Raji (cell line): ENCODE data around the gene C19orf38.

Experiments
- POLR2A ChIP-seq: IDR thresholded peaks from 2 replicates; pipeline ENCODE4 v1.6.1; 2011; ENCODE audit warnings: low read depth, low read length, control low read depth; ENCODE audit not compliant: insufficient read depth

C19orf38 gene

DNA sequence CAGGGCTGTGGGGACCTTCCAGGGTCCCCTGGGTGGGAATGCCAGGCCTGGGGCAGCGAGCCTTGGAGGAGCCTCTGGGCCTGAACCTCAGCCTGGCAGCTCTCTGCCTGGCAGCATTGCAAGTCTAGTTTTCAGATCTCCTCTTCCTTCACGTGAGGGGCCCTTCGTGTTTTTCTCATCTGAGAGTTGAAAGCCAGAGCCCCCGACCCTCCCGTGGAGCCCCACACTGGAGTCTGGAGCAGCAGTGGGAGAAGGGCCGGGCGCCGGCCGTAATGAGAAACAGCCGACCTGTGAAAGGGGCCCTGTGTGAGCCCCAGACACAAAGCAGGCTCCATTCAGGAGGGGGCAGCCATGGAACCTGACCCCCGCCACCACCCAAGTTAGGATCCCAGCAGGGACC, 31.5 kb upstream of the C19orf38 start:
- no peak for TF ChIP-seq POLR2A

DNA sequence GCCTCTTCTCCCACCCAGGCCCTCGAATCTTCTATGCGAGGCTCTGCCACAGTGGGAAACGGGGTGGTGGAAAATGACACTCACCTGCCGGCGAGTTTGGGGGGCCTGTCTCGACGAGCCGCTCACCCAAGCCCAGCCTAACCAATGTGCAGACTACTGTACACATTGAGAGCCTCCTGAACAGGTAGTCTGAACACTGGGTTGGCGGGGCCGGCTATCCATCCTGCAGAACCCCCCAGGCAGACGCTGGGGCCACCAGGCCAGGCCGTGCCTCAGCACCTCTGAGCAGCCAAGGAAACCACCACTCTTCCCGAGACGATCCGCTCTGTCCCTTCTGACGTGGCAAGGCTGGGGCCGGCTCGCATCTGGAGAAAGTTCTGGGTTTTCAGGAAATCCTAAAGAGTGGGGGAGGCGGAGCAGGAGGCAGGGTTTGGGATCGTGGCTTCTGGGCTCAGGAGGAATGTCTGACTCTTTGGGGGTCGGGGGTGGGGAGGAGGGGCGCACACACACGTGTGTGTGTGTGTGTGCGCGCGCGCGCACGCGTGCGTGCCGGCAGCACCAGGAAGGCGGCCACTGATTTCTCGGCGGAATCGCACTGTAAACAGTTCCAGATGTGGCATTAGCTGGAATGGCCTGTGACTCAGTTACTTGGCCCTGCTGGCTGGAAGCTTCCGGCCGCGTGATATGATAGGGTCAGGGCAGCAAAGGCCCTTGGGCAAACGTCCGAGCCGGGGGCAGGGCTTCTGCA, 30.8 kb upstream of the C19orf38 start:
- TF ChIP-seq POLR2A, result no peak

DNA sequence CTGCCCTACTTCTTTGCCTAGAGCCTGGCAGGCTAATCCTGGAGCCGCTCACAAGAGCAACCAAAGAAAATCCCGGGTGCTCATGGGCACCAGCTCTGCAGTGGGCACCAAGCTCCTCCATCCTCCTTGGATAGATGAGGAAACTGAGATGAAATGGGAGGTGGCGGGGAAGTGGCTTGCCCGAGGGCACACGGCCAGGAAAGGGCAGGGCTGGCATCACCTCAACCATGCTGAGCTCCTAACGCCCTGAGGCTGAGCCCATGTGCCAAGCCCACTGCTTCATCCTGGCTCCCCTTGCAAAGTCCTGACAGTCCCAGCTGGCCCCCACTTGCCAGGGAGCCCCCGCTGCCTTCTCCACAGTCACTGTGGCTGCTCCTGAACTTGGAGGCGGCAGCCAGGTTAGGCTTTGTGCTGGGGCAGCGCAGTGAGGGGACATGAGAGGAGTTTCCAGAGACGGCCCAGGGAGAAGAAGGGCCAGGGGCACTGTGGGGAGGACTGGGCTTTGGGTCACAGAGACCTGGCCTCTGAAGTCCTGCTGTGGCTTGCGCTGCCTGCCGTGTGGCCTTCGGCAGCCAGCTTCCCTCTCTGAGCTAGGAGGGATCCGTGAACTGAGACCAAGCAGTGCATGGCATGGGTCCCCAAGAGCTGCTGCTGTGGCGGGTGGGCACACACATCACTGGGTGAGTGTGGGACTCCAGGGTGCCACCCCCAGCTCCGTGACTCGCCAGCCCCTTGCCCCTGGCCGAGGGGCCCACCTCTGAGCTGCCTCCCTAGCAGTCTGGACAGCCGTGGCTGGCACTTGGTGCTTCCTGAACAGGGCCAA, 29.7 kb upstream of the C19orf38 start:
- no peak for TF ChIP-seq POLR2A

DNA sequence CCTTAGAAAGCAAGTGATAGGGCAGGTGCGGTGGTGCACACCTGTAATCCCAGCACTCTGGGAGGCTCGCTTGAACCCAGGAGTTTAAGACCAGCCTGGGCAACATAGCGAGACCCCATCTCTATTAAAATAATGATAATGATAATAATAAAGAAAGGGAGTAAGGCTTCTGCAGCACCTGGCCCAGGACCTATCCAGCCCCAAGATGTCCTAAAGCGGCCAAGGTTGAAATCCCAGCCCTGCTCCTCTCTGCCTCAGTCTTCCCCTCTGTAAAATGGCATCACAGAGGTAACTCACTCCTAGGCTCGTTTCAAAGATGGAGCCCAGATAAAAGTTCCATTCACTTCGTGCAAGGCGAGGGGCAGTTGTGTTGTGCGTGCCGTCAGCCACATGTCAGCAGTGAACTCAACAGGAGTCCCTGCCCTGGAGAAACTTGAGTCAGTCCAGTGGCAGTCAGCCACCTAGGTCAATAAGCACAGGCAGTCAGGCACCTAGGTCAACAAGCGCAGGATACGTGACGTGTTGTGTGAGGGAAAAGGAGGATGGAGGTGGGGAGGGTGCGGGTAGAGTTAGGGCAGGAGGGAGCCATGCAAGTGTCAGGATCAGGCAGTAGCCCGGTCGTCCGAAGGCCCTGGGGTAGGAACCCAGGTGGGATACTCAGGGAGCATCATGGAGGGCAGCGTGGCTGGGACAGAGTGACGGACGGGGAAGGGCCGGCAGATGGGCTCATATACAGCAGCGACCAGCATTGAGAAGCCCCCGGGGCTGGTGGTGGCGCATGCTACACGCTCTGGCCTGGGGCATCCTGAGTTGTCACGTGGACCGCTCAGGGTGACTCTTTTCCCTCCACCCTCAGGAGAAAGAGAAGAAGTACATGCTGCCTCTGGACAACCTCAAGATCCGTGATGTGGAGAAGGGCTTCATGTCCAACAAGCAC, 28.8 kb upstream of the C19orf38 start:
- no peak for TF ChIP-seq POLR2A

DNA sequence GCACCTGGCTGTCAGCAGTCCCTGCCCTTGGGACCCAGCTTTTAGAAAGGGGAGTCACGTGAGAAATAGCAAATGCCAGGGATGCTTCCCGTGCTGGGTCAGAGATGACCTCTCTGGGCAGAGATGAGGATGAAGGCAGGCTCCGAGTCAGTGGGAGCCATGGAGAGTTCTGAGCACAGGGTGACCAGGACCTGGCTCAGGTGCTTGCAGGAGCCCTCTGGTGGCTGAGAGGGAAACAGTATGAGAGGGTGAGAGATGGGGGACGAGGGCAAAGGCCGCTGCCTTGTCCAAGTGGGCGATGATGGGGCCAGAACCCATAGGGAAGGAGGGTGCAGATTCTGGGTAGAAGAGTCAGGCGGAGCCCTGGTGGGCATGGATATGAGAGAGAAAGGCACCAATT, 28.0 kb upstream of the C19orf38 start:
- no peak for TF ChIP-seq POLR2A

DNA sequence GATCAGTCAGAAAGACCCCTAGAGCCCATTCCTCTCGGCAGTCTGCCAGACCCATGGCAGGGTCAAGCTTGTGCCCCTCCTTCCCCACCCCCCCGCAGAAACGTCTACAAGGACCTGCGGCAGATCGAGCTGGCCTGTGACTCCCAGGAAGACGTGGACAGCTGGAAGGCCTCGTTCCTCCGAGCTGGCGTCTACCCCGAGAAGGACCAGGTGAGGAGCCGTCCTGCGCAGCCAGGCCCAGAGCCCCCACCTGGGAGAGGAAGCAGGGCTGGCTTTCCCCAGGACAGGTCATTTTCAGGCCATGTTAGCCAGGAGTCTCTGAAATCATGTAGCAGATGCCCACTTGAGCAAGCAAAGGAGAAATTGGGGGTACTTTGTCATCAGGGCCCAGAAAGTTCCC, 24.5 kb upstream of the C19orf38 start:
- TF ChIP-seq POLR2A, result no peak

DNA sequence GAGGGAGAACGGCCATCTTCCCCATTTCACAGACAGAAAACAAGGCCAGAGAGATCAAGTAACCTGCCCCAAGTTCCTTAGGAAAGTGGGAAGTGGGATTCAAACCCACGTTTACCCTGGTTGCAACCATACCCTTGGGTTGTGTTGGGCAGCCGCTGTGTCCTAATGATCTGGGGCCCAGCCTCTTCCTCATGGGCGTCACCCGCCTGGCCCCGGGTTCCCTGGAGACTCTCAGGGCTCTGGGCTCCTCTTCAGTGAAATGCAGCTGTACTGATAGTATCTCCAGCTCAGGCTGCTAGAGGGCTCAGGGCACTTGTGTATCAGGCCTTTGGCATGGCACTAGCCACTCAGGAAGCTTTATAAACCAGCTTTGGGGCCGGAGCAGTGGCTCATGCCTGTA, 22.0 kb upstream of the C19orf38 start:
- no peak for TF ChIP-seq POLR2A

DNA sequence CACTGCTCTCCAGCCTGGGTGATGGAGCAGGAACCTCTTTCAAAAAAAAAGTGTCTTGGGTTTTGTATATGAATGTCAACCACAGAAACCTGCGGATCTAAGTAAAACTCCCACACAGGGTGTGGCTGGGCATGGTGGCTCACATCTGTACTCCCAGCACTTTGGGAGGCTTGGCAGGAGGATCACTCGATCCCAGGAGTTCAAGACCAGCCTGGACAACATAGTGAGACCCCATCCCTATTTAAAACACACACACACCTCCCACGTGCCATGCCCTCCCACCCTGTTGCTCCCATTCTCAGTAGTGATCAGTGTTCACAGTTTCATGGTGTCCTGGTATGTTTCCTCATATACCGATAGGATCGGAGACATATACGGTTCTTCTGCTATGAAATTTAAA, 21.4 kb upstream of the C19orf38 start:
- TF ChIP-seq POLR2A, result no peak

DNA sequence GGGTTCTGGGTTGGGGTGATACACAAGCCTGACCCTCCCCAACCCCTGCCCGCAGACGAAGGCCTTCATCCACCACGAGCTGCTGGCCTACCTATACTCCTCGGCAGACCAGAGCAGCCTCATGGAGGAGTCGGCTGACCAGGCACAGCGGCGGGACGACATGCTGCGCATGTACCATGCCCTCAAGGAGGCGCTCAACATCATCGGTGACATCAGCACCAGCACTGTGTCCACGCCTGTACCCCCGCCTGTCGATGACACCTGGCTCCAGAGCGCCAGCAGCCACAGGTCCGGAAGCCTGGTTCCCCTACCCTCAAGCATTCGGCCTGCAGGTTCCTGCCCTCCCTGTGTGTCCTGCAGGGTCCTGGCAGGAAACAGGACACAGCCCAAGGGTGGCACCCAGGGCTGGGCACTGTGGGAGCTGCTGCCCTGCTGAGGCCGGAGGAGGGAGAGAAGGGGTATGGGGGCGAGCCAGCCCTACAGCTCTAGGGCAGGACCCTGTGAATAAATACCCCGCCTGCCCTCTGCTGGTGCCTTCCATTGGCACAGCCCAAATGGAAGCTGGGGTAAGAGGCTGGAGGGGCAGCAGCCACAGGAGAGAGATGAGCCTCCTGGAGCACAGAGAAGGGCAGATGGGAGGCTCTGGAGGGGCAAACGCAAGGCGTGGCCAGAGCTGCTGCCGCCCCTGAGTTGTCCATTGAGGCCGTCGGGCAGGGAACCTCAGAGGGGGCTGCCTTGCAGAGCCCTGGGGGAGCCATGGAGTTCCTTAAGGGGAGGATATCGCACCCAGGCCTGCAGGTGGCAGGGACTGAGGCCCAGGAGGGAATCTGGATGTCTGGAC, 19.0 kb upstream of the C19orf38 start:
- no peak for TF ChIP-seq POLR2A

DNA sequence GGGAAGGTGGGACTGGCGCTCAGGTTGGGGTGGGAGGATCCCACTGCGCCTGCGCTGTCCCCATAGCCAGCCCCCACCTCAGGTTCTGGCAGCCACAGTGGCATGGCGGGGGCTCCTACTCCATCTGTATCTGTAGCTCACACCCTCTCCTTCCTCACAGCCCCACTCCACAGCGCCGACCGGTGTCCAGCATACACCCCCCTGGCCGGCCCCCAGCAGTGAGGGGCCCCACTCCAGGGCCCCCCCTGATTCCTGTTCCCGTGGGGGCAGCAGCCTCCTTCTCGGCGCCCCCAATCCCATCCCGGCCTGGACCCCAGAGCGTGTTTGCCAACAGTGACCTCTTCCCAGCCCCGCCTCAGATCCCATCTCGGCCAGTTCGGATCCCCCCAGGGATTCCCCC, 18.2 kb upstream of the C19orf38 start:
- no peak for TF ChIP-seq POLR2A

DNA sequence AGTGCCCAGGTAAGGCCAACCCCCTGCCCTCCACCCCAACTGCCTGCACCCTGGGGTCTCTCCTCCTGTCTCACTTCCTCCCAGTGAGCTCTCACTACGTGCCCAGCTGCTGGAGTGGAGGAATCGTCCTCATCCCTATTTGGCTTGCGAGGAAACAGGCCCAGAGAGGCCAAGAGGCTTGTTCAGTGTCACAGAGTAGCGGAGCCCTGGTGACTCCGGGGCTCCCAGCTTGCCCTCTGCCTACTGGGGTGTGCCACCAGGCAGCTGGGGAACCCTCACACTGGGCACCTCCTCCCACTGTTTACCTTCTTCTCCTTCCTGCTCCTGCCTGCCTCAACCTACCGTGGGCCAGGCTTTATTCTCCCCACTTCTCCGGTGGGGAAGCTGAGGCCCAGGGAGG, 17.8 kb upstream of the C19orf38 start:
- no peak for TF ChIP-seq POLR2A

DNA sequence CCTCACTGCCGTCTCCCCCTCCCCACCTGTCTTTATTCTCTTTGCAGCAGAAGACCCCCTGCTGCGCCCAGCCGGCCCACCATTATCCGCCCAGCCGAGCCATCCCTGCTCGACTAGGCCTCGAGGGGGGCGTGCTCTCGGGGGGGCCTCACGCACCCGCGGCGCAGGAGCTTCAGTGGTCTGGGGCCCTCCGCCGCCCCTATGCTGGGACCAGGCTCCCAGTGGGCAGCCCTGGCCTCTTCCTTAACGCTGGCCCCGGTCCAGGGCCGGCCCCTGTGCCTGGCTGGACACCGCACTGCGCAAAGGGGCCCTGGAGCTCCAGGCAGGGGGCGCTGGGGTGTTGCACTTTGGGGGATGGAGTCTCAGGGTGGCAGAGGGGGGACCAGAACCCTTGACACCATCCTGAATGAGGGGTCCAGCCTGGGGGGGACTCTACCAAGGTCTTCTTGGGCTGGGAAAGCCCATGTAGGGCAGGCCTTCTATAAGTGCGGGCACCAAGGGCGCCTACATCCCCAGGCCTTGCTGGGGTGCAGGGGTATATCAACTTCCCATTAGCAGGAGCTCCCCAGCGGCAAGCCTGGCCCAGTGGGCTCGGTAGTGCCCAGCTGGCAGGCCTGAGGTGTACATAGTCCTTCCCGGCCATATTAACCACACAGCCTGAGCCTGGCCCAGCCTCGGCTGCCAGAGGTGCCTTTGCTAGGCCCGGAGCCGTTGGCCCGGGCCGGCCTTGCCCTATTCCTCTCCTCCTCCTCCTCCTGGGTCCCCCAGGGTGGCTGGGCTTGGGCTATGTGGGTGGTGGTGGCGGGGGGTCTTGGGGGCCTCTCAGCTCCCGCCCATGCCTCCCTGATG, 17.1 kb upstream of the C19orf38 start:
- TF ChIP-seq POLR2A, result no peak

DNA sequence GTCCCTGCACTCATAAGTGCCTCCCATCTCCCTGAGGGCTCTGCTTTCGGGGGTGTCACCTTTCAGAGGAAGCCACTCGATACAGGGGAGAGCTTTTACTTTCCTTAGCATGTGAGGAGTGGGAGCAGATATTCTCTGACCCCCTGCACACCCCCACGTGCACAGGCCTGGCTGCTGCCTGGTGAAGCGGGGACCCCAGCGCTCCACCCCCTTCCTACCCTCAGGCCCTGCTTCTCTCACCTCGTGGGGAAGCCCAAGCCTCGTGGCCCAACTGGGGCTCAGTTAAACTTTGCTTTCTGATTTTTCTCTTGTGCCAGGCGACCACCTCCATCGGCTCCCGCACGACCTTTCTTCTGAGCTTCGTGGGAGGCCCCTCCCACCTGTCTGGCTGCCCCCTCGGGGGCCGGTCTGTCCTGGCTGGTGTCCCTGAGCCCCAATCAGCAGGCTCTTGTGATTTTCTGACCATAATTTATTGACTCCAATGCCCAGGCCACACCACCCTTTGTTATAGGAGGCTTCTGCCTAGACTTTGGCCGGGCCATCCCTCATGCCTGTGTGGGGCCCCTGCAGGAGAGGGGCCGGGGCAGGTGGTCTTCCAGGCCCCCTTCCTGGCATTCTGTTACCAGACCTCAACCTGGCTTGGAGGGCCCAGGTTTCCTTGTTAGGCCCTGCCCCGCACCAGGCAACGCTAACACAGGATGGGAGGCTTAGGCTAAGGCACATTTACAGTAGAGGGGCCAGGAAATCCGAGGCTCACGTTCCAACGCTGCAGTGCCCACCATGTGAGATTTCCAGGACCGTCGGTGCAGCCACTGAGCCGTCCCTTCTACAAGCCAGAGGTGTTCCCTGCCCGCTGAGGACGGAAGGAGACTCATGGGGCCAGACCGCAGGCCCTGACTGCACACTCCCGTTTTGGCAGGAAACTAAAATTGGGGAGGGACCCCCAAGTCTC, 16.0 kb upstream of the C19orf38 start:
- TF ChIP-seq POLR2A, result no peak

DNA sequence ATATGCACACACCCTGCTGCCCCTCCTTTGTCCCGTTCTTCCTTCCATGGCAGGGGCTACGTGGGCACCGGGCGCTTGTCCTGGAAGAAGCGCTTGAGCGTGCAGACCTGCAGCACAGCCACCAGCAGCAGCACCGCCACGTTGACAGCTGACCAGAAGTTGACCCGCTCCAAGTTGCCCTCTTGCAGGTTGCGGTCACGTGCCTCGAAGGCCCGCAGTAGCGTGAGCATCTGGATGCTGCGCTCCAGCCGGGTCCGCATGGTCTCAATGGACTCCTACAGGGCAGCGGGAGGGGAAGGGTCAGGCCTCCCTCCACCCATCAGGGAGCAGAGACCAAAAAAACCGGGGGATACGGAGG, 15.3 kb upstream of the C19orf38 start:
- no peak for TF ChIP-seq POLR2A
